C4-2B (cell line): ENCODE data around the gene WIPF3.

ENCODE experiments used
- CTCF ChIP-seq: fragments of 450-650 bp; conservative IDR thresholded peaks from 2 replicates; pipeline ENCODE4 v1.5.1; 2017; ENCODE audit warnings: mild to moderate bottlenecking
- ZFX ChIP-seq: fragments of 450-650 bp; IDR thresholded peaks from 2 replicates; pipeline ENCODE4 v1.6.1; 2017

DNA sequence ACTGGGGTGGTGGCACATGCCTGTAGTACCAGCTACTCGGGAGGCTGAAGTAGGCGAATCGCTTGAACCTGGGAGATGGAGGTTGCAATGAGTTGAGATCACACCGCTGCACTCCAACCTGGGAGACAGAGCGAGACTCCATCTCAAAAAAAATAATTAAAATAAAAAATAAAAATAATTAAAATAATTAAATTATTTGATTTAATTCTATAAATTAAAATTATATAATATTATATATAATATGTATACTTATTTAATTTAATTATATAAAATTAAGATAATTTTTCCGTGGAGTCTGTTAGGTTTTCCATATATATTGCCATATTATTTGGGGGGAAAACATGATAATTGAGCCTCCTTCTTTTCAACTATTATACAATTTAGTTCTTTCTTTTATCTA, 12.0 kb downstream of the WIPF3 start:
- TF ChIP-seq CTCF (no peak), ZFX (no peak)
